HEK293T (cell line): Measurements from ENCODE around the gene KIF5B.
"Not testable (repeated sequence)": the region's sequence is repeated elsewhere in the genome, so short reads cannot be mapped to it uniquely, and the experiment has no call there.

Experiments used
- CTCF ChIA-PET: fragments of 350-600 bp; formaldehyde crosslinking; extraction: SDS; loops from one replicate; lab custom pipeline; 2021; ENCODE audit warnings: antibody characterized with exemption, inconsistent platforms; lab: Yijun Ruan, JAX
- POLR2A ChIA-PET: fragments of 350-600 bp; formaldehyde crosslinking; extraction: SDS; loops from one replicate; lab custom pipeline; 2020; ENCODE audit warnings: antibody characterized with exemption, inconsistent platforms; lab: Yijun Ruan, JAX
- DNase-seq: peaks from one replicate; pipeline ENCODE4 v3.0.0; 2012; ENCODE audit warnings: mixed read lengths; ENCODE audit errors: extremely low spot score
- ARNT ChIP-seq: fragments of 450-650 bp; IDR thresholded peaks from 2 replicates; pipeline ENCODE4 v1.6.1; 2017; ENCODE audit warnings: mild to moderate bottlenecking
- BHLHE40 ChIP-seq: fragments of 450-650 bp; IDR thresholded peaks from 2 replicates; pipeline ENCODE4 v1.6.1; 2016; ENCODE audit warnings: mild to moderate bottlenecking, moderate library complexity, borderline replicate concordance
- CTBP1 ChIP-seq: fragments of 450-650 bp; IDR thresholded peaks from 2 replicates; pipeline ENCODE4 v1.6.1; 2016; ENCODE audit warnings: borderline replicate concordance
- ELF4 ChIP-seq: fragments of 450-650 bp; IDR thresholded peaks from 2 replicates; pipeline ENCODE4 v1.6.1; 2017; ENCODE audit warnings: antibody characterized with exemption
- FOXA1 ChIP-seq: fragments of 450-650 bp; IDR thresholded peaks from 2 replicates; pipeline ENCODE4 v1.6.1; 2016; ENCODE audit warnings: mild to moderate bottlenecking
- FOXK2 ChIP-seq: fragments of 450-650 bp; IDR thresholded peaks from 2 replicates; pipeline ENCODE4 v1.6.1; 2016; ENCODE audit warnings: mild to moderate bottlenecking
- FOXM1 ChIP-seq: fragments of 450-650 bp; IDR thresholded peaks from 2 replicates; pipeline ENCODE4 v1.6.1; 2017; ENCODE audit warnings: mild to moderate bottlenecking, borderline replicate concordance
- HDGF ChIP-seq: fragments of 450-650 bp; IDR thresholded peaks from 2 replicates; pipeline ENCODE4 v1.6.1; 2017; ENCODE audit warnings: antibody characterized with exemption, borderline replicate concordance
- L3MBTL2 ChIP-seq: fragments of 450-650 bp; conservative IDR thresholded peaks from 2 replicates; pipeline ENCODE4 v1.6.1; 2016; ENCODE audit warnings: mild to moderate bottlenecking
- LEF1 ChIP-seq: fragments of 450-650 bp; IDR thresholded peaks from 2 replicates; pipeline ENCODE4 v1.6.1; 2017; ENCODE audit warnings: mild to moderate bottlenecking, borderline replicate concordance
- NFRKB ChIP-seq: fragments of 450-650 bp; IDR thresholded peaks from 2 replicates; pipeline ENCODE4 v1.6.1; 2016; ENCODE audit warnings: mild to moderate bottlenecking, moderate library complexity
- SP1 ChIP-seq: fragments of 450-650 bp; IDR thresholded peaks from 2 replicates; pipeline ENCODE4 v1.6.1; 2017
- SUZ12 ChIP-seq: fragments of 450-650 bp; IDR thresholded peaks from 2 replicates; pipeline ENCODE4 v1.6.1; 2016; ENCODE audit warnings: mild to moderate bottlenecking
- TARDBP ChIP-seq: fragments of 450-650 bp; IDR thresholded peaks from 2 replicates; pipeline ENCODE4 v1.6.1; 2016
- ZNF384 ChIP-seq: fragments of 450-650 bp; IDR thresholded peaks from 2 replicates; pipeline ENCODE4 v1.6.1; 2016
- TF ChIP-seq, protein P1 (sequence below): fragments of 450-650 bp; IDR thresholded peaks from 2 replicates; pipeline ENCODE4 v1.6.1; 2016

KIF5B gene

DNA sequence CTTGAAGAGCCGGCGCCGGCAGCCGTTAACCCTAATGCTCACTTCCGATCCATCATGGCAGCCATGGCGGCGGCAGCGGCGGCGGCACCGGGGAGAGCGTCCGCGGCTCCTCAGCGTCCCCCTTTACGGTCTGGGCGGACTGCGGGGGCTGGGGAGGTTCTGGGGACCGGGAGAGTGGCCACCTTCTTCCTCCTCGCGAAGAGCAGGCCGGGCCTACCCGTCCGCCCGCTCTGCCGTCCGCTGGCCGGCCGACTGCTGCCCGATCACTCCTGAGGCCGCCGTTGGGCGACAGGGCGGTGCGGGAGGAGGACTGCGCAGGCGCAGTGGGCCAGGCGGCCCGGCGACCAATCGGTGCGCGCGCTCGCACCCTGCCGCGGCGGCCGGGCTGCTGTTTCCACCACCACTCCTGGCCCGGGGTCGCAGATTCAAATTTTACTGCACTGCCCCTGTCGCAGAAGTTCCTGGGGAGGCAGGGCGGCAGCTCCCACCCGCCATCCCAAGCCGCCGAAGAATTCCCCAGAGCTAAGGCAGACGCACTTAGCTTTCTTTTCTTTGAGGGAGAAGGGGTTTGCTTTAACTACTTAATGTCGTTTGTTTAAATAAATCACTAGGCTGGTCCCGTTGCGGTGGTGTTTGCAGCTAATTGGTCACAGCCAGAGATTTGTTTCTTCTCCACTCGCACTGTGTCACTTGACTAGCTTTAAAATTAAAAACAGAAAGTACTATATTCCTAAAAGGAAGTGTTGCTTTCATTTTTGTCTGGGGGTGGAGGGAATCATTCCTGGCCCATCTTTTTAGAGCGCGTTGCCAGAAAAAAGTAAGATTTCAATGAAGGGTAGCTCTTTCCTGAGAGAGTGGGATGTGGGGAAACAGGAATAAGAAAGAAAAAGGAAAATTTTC, at the start of gene KIF5B:
KIF5B (minus strand) TSS at position 290 of the 900 bp plus-strand sequence. CDS start 452 bp downstream, outside the sequence.
- POLR2A ChIA-PET, result interaction anchor here (0.9 to 1.3 kb wide), 6 partner anchors 10 to 127 kb away, joined by 3 to 4 read pairs (median 3); no protein-coding TSS in a partner anchor
- TF ChIP-seq ELF4, result peak; percentile 64; the same call in 1 of the 2 replicates
- TF ChIP-seq FOXM1, result peak; percentile 16; the same call in 1 of the 2 replicates
- TF ChIP-seq ARNT, result no peak
- TF ChIP-seq L3MBTL2, result peak; percentile 22; the same call in 1 of the 2 replicates
- DNase-seq, result peak; percentile 90
- CTCF ChIA-PET, result interaction anchor here (0.6 kb wide), 1 partner anchor 19 kb away, joined by 3 read pairs; no protein-coding TSS in a partner anchor

DNA sequence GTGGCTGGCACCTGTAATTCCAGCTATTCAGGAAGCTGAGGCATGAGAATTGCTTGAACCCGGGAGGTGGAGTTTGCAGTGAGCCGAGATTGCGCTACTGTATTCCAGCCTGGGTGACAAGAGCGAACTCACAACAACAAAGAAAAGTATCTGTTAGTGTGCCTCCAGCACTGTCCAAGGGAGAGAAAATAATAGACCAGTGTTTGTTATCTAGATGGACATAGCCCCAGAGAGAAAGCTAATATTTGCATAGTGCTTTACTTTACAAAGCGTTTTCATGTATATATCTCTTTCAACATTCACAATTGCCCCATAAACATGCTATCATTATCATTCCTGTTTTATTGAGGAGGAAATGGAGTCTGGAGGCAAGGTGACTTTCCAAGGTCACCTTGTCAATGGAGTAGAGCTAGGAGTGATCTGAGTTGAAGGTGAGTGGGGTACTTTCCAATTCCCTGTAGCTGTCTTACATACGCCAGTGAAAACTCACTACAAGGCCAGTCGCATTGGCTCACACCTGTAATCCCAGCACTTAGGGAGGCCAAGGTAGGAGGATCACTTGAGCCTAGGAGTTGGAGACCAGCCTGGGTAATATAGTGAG, 49.7 kb upstream of the KIF5B start:
- POLR2A ChIA-PET, result no interaction called here
- CTCF ChIA-PET, result no interaction called here
- TF ChIP-seq ZNF384 (no peak), ELF4 (no peak), CTBP1 (no peak), TARDBP (no peak), FOXM1 (no peak), HDGF (no peak), LEF1 (no peak), FOXK2 (no peak), L3MBTL2 (no peak)
- no peak for DNase-seq

- no peak for DNase-seq
- ChIA-PET POLR2A (no interaction called here), CTCF (no interaction called here)
- TF ChIP-seq NFRKB (no peak), FOXK2 (no peak), CTBP1 (no peak), TARDBP (no peak), SP1 (no peak), ARNT (no peak), BHLHE40 (no peak), LEF1 (no peak), SUZ12 (no peak), ELF4 (no peak), FOXM1 (no peak), FOXA1 (no peak), L3MBTL2 (no peak), HDGF (no peak), ZNF384 (no peak)
- TF ChIP-seq, protein P1, sequence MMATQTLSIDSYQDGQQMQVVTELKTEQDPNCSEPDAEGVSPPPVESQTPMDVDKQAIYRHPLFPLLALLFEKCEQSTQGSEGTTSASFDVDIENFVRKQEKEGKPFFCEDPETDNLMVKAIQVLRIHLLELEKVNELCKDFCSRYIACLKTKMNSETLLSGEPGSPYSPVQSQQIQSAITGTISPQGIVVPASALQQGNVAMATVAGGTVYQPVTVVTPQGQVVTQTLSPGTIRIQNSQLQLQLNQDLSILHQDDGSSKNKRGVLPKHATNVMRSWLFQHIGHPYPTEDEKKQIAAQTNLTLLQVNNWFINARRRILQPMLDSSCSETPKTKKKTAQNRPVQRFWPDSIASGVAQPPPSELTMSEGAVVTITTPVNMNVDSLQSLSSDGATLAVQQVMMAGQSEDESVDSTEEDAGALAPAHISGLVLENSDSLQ, result no peak
Measured at GRCh38 chr10:32104622-32105509, 48.6 kb upstream of the KIF5B start.

GRCh38 chr10:32104181-32104580, 48.0 kb upstream of the KIF5B start:
- ChIA-PET POLR2A (no interaction called here), CTCF (no interaction called here)
- DNase-seq, result no peak
- TF ChIP-seq FOXM1 (no peak), ELF4 (no peak), CTBP1 (no peak), LEF1 (no peak), FOXA1 (no peak)
- TF ChIP-seq, protein P1, result no peak

- CTCF ChIA-PET, result no interaction called here
- no peak for DNase-seq
- TF ChIP-seq LEF1 (no peak), FOXM1 (no peak), SUZ12 (no peak), ARNT (no peak), NFRKB (no peak), TARDBP (no peak), HDGF (no peak)
- TF ChIP-seq, protein P1, result no peak
- POLR2A ChIA-PET, result no interaction called here
Measured at GRCh38 chr10:32103721-32104120, 47.5 kb upstream of the KIF5B start.

GRCh38 chr10:32098566-32099259, 42.5 kb upstream of the KIF5B start:
- CTCF ChIA-PET, DNase-seq, POLR2A ChIA-PET: not testable (repeated sequence)
